ENCODE measurements around the gene POLR2A. TPM values are rescaled to one million over a fixed set of nuclear protein-coding genes. Genes with fewer than 3 reads are reported as not detected.

Gene POLR2A
- total RNA-seq, 1 experiment from 2014 or later = 341 TPM

- H3K9me3 ChIP-seq (ENCODE audit: low read depth, low read length, poor library complexity, severe bottlenecking) = no peaks in the 10 kb centered on the region
- TF ChIP-seq EZH2 (IDR thresholded peaks at IDR 0.05; ENCODE audit: borderline replicate concordance, low read depth, low read length, poor library complexity, severe bottlenecking) (no peak), CTCF (conservative IDR thresholded peaks at IDR 0.05; ENCODE audit: low read depth, low read length) (no peak)
- no peaks in the 10 kb centered on the region for H3K27me3 ChIP-seq (replicated peaks; ENCODE audit: insufficient read depth, low read depth, low read length, poor library complexity)
- H3K36me3 ChIP-seq (ENCODE audit: insufficient read depth, low read length, poor library complexity, severe bottlenecking) = no peaks in the 10 kb centered on the region
- H3K4me1 ChIP-seq (ENCODE audit: insufficient read depth, low read length, poor library complexity, severe bottlenecking) = peaks cover 29% of the 10 kb centered on the region
- POLR2A ChIA-PET (ENCODE audit: low non-redundant PET) = no interaction called here
- no peak for DNase-seq (ENCODE audit: low spot score)
- intact Hi-C loops (cut with micrococcal nuclease; ENCODE audit: unreplicated experiment) = no loop called here
- no TSS peak for BruUV-seq (replicated peaks)
- no peak overlapping the region for H3K27ac ChIP-seq (ENCODE audit: low read depth, low read length, poor library complexity, severe bottlenecking)
- H3K4me3 ChIP-seq (ENCODE audit: low read depth, low read length, poor library complexity, severe bottlenecking) = no peak overlapping the region
- CTCF ChIA-PET = no interaction called here
Observed at GRCh38 chr17:7476951-7477350, 7.2 kb upstream of the POLR2A start.

- ChIA-PET CTCF (no interaction called here), POLR2A (ENCODE audit: low non-redundant PET) (interaction anchor here (0.6 to 0.9 kb wide), 2 partner anchors 9 to 110 kb away, joined by 3 read pairs; no protein-coding TSS in a partner anchor)
- no peaks in the 10 kb centered on the region for H3K36me3 ChIP-seq (ENCODE audit: insufficient read depth, low read length, poor library complexity, severe bottlenecking)
- intact Hi-C loops (cut with micrococcal nuclease; ENCODE audit: unreplicated experiment) = no loop called here
- H3K27ac ChIP-seq (ENCODE audit: low read depth, low read length, poor library complexity, severe bottlenecking) = peak overlapping the region; percentile 97
- no peak for DNase-seq (ENCODE audit: low spot score)
- TF ChIP-seq CTCF (conservative IDR thresholded peaks at IDR 0.05; ENCODE audit: low read depth, low read length) (no peak), EZH2 (IDR thresholded peaks at IDR 0.05; ENCODE audit: borderline replicate concordance, low read depth, low read length, poor library complexity, severe bottlenecking) (no peak)
- H3K4me3 ChIP-seq (ENCODE audit: low read depth, low read length, poor library complexity, severe bottlenecking) = peak overlapping the region; percentile 98
- H3K27me3 ChIP-seq (replicated peaks; ENCODE audit: insufficient read depth, low read depth, low read length, poor library complexity) = no peaks in the 10 kb centered on the region
- H3K9me3 ChIP-seq (ENCODE audit: low read depth, low read length, poor library complexity, severe bottlenecking) = no peaks in the 10 kb centered on the region
- BruUV-seq (replicated peaks) = no TSS peak
- peaks cover 32% of the 10 kb centered on the region for H3K4me1 ChIP-seq (ENCODE audit: insufficient read depth, low read length, poor library complexity, severe bottlenecking)
Observed at GRCh38 chr17:7477392-7478275, 6.5 kb upstream of the POLR2A start.

GRCh38 chr17:7478276-7479212, 5.6 kb upstream of the POLR2A start:
- H3K9me3 ChIP-seq (ENCODE audit: low read depth, low read length, poor library complexity, severe bottlenecking) = no peaks in the 10 kb centered on the region
- H3K36me3 ChIP-seq (ENCODE audit: insufficient read depth, low read length, poor library complexity, severe bottlenecking) = no peaks in the 10 kb centered on the region
- no peak for TF ChIP-seq CTCF (conservative IDR thresholded peaks at IDR 0.05; ENCODE audit: low read depth, low read length)
- no peak for TF ChIP-seq EZH2 (IDR thresholded peaks at IDR 0.05; ENCODE audit: borderline replicate concordance, low read depth, low read length, poor library complexity, severe bottlenecking)
- intact Hi-C loops (cut with micrococcal nuclease; ENCODE audit: unreplicated experiment) = no loop called here
- DNase-seq (ENCODE audit: low spot score) = peak; percentile 54
- CTCF ChIA-PET = no interaction called here
- H3K4me1 ChIP-seq (ENCODE audit: insufficient read depth, low read length, poor library complexity, severe bottlenecking) = peaks cover 37% of the 10 kb centered on the region
- peak overlapping the region; percentile 97 for H3K27ac ChIP-seq (ENCODE audit: low read depth, low read length, poor library complexity, severe bottlenecking)
- peak overlapping the region; percentile 98 for H3K4me3 ChIP-seq (ENCODE audit: low read depth, low read length, poor library complexity, severe bottlenecking)
- POLR2A ChIA-PET (ENCODE audit: low non-redundant PET) = interaction anchor here (0.6 to 0.9 kb wide), 2 partner anchors 8 to 109 kb away, joined by 3 read pairs; no protein-coding TSS in a partner anchor
- H3K27me3 ChIP-seq (replicated peaks; ENCODE audit: insufficient read depth, low read depth, low read length, poor library complexity) = no peaks in the 10 kb centered on the region
- BruUV-seq (replicated peaks) = TSS peak; percentile 11

Measured in A673 (cell line).